LNCaP clone FGC (cell line): ENCODE data around the gene DGKB.

Source experiments
- DNase-seq: peaks from one replicate; pipeline ENCODE4 v3.0.0-alpha.2; 2011; ENCODE audit warnings: low read depth
- H3K4me3 ChIP-seq: 2 replicates; pipeline ENCODE4 v1.5.1; 2011; ENCODE audit warnings: mild to moderate bottlenecking, low read depth, low read length, control low read depth
- CTCF ChIP-seq: IDR thresholded peaks from 2 replicates; pipeline ENCODE4 v1.5.1; 2012; ENCODE audit warnings: mild to moderate bottlenecking; ENCODE audit not compliant: control insufficient read depth, insufficient read depth; ENCODE audit errors: extremely low read depth

The DGKB gene

GRCh38 chr7:14336256-14336655, 566.3 kb downstream of the DGKB start:
- no peak overlapping the region for H3K4me3 ChIP-seq
- DNase-seq, result no peak
- no peak for TF ChIP-seq CTCF

- no peak for DNase-seq
- H3K4me3 ChIP-seq, result no peak overlapping the region
- no peak for TF ChIP-seq CTCF
Measured at GRCh38 chr7:14332155-14332554, 570.4 kb downstream of the DGKB start.

GRCh38 chr7:14324767-14325166, 577.8 kb downstream of the DGKB start:
- no peak overlapping the region for H3K4me3 ChIP-seq
- no peak for TF ChIP-seq CTCF
- no peak for DNase-seq

GRCh38 chr7:14322724-14323123, 579.8 kb downstream of the DGKB start:
- TF ChIP-seq CTCF, result no peak
- no peak overlapping the region for H3K4me3 ChIP-seq
- no peak for DNase-seq

GRCh38 chr7:14321947-14322346, 580.6 kb downstream of the DGKB start:
- TF ChIP-seq CTCF, result no peak
- H3K4me3 ChIP-seq, result no peak overlapping the region
- no peak for DNase-seq

- TF ChIP-seq CTCF, result no peak
Measured at GRCh38 chr7:14309432-14309831, 593.1 kb downstream of the DGKB start.

GRCh38 chr7:14305233-14305866, 597.2 kb downstream of the DGKB start:
- no peak overlapping the region for H3K4me3 ChIP-seq
- no peak for TF ChIP-seq CTCF
- no peak for DNase-seq

More at GRCh38 chr7:14309432-14309831, 593.1 kb downstream of the DGKB start:
- DNase-seq, result no peak
- H3K4me3 ChIP-seq, result no peak overlapping the region
